HG03457 (cell line): Measurements from ENCODE around the gene EHMT2.
"Not testable (repeated sequence)": the region's sequence is repeated elsewhere in the genome, so short reads cannot be mapped to it uniquely, and the experiment has no call there.

ENCODE experiments used
- ATAC-seq: cut with Tn5 transposase; IDR thresholded peaks from one replicate; pipeline ENCODE4 v1.9.1; 2021; ENCODE audit warnings: moderate number of reproducible peaks; ENCODE audit not compliant: unreplicated experiment

EHMT2 gene

GRCh38 chr6:31842053-31842452, 55.4 kb downstream of the EHMT2 start:
- no peak for ATAC-seq

DNA sequence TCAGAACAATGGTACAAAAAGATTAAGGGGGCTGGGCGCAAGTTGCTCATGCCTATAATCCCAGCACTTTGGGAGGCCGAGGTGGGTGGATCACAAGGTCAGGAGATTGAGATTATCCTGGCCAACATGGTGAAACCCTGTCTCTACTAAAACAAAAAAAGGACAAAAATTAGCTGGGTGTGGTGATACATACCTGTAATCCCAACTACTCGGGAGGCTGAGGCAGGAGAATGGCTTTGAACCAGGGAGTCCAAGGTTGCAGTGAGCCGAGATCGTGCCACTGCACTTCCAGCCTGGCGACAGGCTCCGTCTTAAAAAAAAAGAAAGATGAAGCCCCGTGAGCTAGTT, 57.7 kb downstream of the EHMT2 start:
- ATAC-seq = not testable (repeated sequence)

- ATAC-seq = no peak
Observed at GRCh38 chr6:31838968-31839367, 58.5 kb downstream of the EHMT2 start.

- not testable (repeated sequence) for ATAC-seq
Observed at GRCh38 chr6:31838114-31838553, 59.4 kb downstream of the EHMT2 start.

- no peak for ATAC-seq
Observed at GRCh38 chr6:31837369-31838113, 60.0 kb downstream of the EHMT2 start.

DNA sequence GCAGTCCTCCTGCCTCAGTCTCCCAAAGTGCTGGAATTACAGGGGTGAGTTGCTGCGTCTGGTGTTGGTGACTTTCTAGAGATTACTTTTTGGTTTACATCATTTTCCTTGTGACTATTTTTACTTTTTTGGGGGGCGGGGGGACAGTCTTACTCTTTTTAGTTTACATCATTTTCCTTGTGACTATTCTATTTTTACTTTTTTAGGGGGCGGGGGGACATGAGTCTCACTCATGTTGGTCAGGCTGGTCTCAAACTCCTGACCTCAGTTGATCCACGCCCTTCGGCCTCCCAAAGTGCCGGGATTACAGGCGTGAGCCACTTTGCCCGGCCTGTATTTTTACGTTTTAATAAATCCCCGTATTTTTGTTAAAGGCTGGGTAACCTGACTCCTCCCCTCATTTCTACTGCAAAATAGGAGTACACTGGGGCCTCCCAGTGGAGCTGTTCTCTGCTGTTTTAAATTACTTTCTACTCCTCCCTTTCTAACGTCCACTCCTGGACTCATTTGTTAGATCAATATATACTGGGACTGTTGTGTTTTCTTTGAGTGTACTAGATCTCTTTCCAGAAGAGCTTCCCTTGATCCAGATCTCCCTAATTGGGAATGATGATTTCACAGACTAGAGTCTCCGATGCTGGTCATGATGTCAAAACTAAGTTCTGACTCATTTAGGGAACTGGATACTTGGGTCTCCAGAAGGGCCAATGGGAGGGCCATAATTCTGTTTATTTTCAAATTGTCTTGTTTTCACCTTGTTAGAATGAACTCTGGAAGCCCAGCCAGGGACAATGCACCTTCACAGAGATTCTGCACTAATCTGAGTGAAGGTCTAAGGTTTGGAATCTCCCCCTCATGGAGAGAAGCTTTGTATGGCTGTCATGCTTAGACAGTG, 60.8 kb downstream of the EHMT2 start:
- no peak for ATAC-seq

GRCh38 chr6:31836047-31836473, 61.4 kb downstream of the EHMT2 start:
- no peak for ATAC-seq

DNA sequence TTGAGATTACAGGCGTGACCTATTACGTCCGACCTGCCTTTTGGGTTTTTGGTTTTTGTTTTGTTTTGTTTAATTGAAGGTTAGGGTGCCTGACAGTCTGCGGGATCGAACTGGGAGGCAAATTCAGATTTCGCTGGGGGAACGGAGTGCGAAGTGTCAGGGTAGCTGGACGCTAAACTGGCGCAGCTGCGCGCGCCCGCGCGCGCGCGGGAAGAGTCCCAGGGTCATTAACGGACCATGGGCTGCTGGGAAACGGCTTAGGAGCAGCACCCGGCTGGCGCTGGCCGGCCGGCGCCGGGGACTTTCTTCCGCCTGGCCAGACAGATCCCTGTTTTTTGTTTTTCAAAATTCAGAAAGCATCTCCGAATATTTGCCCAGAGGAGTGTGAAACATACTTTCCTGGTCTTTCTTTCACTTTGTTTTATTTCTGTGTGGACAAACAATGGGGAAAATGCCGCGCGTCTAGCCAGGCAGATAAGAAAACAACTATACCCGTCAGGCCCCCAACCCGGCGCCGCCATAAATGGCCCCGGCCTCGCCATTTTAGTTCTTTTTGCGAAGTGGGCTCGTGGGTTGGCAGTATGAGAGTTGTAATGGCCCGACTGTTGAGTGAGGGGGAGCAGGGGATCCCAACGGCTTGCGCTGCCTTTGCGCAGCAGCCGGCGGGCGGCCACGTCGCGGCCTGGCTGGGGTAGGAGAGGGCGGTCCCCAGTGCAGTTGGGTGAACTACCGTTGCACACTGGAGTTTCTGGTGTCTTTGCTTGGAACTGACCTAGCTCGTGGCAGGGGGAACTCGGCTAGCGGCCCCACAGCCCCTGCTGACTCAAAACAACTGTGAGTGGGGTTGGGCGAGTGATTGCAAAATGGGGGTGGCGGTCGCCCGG, 62.9 kb downstream of the EHMT2 start:
- ATAC-seq = no peak

DNA sequence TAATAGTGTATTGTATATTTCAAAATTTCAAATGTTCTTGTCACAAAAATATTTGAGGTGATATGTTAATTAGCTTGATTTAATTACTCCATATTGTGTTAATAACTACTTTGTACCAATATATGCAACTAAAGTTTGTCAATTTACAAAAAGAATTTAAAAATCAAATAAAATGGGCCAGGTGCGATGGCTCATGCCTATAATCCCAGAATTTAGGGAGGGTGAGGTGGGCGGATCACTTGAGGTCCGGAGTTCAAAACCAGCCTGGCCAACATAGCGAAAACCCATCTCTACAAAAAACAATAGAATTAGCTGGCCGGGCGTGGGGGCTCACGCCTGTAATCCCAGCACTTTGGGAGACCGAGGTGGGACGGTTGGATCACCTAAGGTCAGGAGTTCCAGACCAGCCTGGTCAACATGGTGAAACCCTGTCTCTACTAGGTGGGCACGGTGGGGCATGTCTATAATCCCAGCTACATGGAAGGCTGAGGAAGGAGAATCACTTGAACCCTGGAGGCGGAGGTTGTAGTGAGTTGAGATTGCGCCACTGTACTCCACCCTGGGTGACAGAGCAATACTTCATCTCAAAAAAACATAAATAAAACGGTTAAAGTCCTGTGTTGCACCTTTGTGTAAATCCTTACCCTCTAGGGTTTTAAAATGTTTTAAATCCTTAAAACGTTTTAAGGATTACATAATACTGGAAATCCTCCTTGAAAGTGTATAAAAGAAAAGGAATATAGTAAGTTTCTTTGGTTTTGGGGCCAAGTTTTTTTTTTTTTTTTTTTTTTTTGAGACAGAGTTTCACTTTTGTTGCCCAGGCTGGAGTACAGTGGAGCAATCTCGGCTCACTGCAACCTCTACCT, 65.9 kb downstream of the EHMT2 start:
- ATAC-seq = no peak

GRCh38 chr6:31830886-31831335, 66.6 kb downstream of the EHMT2 start:
- ATAC-seq = no peak
